HUES48 (cell line): Measurements from ENCODE around the gene POLDIP3.
"Not testable (repeated sequence)": the region's sequence is repeated elsewhere in the genome, so short reads cannot be mapped to it uniquely, and the experiment has no call there.

ENCODE experiments used
- H3K27ac ChIP-seq: one replicate; pipeline ENCODE4 v1.7.0; 2013; ENCODE audit warnings: low read depth, low read length, inconsistent platforms
- H3K27me3 ChIP-seq: 2 replicates; pipeline ENCODE4 v1.6.1; 2013; ENCODE audit warnings: mild to moderate bottlenecking, low read length; ENCODE audit not compliant: control insufficient read depth, insufficient read depth
- H3K36me3 ChIP-seq: 2 replicates; pipeline ENCODE4 v1.6.1; 2013; ENCODE audit warnings: low read length; ENCODE audit not compliant: control insufficient read depth, insufficient read depth
- H3K4me1 ChIP-seq: 2 replicates; pipeline ENCODE4 v1.6.1; 2013; ENCODE audit warnings: mild to moderate bottlenecking, low read length; ENCODE audit not compliant: control insufficient read depth, insufficient read depth
- H3K4me3 ChIP-seq: 2 replicates; pipeline ENCODE4 v1.5.1; 2013; ENCODE audit warnings: mild to moderate bottlenecking, low read depth, low read length
- H3K9ac ChIP-seq: 2 replicates; pipeline ENCODE4 v1.6.1; 2013; ENCODE audit warnings: mild to moderate bottlenecking, low read depth, low read length, moderate library complexity
- H3K9me3 ChIP-seq: 2 replicates; pipeline ENCODE4 v1.6.1; 2013; ENCODE audit warnings: low read length; ENCODE audit not compliant: control insufficient read depth, insufficient read depth

Gene POLDIP3

DNA sequence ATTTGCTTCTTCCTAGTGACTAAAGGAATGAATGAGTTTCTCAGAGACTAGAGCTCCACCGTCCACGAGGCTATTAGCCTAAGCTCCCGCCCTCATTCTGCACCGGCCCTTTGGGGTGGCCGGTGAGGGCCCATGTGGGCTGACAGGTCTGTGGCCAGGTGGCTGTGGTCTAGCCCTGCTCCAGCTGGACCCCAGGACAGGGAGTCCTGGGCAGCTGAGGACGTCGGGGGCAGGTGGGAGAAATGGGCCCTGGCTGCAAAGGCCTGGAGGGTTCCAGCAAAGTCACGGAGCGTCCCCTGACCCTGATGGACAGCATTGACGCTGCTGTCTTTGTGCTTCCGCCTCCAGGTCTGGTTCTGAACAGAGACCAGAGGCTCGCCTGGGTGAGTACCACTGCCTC lies 48.7 kb downstream of the POLDIP3 start:
- Histone ChIP-seq H3K27me3 (no peaks in the 10 kb centered on the region), H3K4me1 (no peaks in the 10 kb centered on the region; the same call in 1 of the 2 replicates), H3K36me3 (no peaks in the 10 kb centered on the region), H3K9me3 (no peaks in the 10 kb centered on the region), H3K27ac (no peak overlapping the region), H3K4me3 (no peak overlapping the region), H3K9ac (no peak overlapping the region)

DNA sequence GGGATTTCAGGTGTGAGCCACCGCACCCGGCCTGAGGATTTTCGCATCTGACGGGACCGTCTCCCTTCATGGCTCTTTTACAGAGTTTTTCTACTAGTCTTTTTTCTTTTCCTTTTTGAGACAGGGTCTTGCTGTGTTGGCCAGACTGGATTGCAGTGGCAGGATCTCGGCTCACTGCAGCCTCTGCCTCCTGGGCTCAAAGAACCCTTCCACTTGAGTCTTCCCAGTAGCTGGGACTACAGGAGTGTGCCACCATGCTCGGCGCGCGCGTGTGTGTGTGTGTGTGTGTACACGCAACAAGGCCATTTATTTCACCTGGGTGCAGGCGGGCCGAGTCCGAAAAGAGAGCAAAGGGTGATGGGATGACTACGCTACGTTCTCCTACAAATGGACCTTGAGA lies 50.0 kb downstream of the POLDIP3 start:
- H3K27me3 ChIP-seq, result no peaks in the 10 kb centered on the region; the same call in 1 of the 2 replicates
- no peaks in the 10 kb centered on the region for H3K36me3 ChIP-seq
- no peak overlapping the region for H3K9ac ChIP-seq
- H3K9me3 ChIP-seq, result no peaks in the 10 kb centered on the region
- H3K4me1 ChIP-seq, result no peaks in the 10 kb centered on the region; the same call in 1 of the 2 replicates
- no peak overlapping the region for H3K4me3 ChIP-seq
- no peak overlapping the region for H3K27ac ChIP-seq

DNA sequence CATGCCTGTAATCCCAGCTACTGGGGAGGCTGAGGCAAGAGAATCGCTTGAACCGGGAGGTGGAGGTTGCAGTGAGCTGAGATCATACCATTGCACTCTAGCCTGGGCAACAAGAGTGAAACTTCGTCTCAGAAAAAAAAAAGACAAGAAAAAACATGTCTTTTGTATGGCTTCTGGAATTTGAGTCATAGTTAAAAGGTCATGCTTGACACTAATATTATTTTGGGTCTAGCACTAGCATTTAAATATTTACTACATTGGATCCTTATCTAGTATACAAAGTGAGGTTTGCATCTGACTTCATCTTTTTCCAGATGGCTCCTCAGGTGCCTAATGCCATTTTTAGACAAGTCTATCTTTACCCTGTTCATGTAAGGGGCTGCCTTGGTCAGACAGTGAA lies 50.7 kb downstream of the POLDIP3 start:
- not testable (repeated sequence) for H3K9ac ChIP-seq, H3K4me1 ChIP-seq, H3K36me3 ChIP-seq, H3K27ac ChIP-seq, H3K27me3 ChIP-seq, H3K4me3 ChIP-seq, H3K9me3 ChIP-seq

DNA sequence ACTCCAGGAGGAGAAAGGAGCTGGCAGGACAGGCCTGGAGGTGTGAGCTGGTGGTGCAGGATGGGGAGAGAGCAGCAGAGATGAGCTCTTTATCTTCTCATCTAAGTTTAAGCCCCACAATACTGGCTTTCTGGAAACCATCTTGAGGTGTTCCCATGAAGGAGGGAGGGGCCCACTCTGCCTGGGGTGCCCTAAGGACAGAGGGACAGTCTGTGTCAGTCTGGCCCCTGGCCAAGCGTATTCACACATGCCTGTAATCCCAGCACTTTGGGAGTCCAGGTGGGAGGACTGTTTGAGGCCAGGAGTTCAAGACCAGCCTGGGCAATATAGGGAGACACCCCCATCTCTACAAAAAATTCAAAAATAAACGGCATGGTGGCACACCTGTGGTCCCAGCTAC lies 52.0 kb downstream of the POLDIP3 start:
- H3K36me3 ChIP-seq, result no peaks in the 10 kb centered on the region
- H3K27ac ChIP-seq, result no peak overlapping the region
- H3K27me3 ChIP-seq, result no peaks in the 10 kb centered on the region; the same call in 1 of the 2 replicates
- no peaks in the 10 kb centered on the region for H3K9me3 ChIP-seq
- H3K4me1 ChIP-seq, result no peaks in the 10 kb centered on the region; the same call in 1 of the 2 replicates
- H3K4me3 ChIP-seq, result no peak overlapping the region
- H3K9ac ChIP-seq, result no peak overlapping the region

DNA sequence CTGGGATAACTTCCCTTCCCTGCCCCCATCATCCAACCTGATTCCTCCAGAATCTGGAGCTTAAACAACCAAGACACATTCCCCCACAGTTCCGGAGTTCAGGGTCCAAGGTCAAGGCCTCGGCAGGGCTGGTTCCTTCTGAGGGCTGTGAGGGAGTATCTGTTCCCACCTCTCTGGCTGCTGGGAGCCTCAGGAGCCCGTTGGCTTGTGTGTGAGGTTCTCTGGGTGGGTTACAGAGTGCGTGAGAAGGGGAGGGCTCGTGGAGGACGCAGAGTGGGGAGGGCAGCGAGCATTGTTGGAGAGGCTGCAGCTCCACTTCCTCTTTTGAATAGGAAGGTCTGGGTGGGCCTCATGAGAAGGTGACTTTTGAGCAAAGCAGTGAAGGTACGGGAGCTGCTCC lies 52.4 kb downstream of the POLDIP3 start:
- Histone ChIP-seq H3K27ac (no peak overlapping the region), H3K4me1 (no peaks in the 10 kb centered on the region; the same call in 1 of the 2 replicates), H3K4me3 (no peak overlapping the region), H3K27me3 (no peaks in the 10 kb centered on the region; the same call in 1 of the 2 replicates), H3K9me3 (no peaks in the 10 kb centered on the region), H3K9ac (no peak overlapping the region), H3K36me3 (no peaks in the 10 kb centered on the region)

DNA sequence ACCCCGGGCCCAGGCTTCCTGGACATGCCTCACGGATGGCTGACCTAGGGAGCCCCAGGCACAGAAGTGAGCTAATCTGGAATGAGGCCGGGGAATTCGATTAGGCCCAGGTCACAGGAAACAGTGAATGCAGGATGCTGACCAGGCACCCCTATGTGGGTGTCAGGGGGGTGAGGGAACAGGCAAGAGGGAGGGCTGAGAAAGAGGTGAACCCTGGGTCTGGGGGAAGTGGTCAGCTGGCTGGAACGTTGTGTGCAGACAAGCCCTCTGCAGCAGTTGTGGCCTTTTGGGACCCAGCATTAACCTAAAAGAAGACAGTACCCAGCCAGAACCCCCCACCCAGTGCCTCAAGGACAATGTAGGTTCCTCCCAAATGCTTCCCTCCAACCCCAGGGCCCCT lies 52.8 kb downstream of the POLDIP3 start:
- Histone ChIP-seq H3K4me3 (no peak overlapping the region), H3K36me3 (no peaks in the 10 kb centered on the region), H3K27ac (no peak overlapping the region), H3K4me1 (no peaks in the 10 kb centered on the region; the same call in 1 of the 2 replicates), H3K9ac (no peak overlapping the region), H3K9me3 (no peaks in the 10 kb centered on the region), H3K27me3 (no peaks in the 10 kb centered on the region; the same call in 1 of the 2 replicates)

DNA sequence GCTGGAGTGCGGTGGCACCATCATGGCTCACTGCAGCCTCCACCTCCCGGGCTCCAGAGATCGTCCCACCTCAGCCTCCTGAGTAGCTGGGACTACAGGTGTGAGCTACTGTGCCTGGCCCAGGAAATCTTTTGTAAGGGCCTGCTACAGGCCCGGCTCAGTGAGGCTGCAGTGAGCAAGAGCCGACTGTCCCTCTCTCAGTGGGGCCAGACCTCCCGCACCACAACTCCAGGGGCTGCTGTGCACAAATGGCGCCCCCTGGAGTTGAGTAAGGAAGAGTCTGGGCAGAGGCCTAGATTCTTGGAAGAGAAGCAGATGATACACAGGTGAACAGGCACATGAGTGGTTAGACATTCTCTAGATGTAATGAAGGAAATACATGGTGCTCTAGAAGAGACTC lies 53.9 kb downstream of the POLDIP3 start:
- Histone ChIP-seq H3K27me3 (no peaks in the 10 kb centered on the region; the same call in 1 of the 2 replicates), H3K27ac (no peak overlapping the region), H3K9ac (no peak overlapping the region), H3K4me3 (no peak overlapping the region), H3K9me3 (no peaks in the 10 kb centered on the region), H3K36me3 (no peaks in the 10 kb centered on the region), H3K4me1 (no peaks in the 10 kb centered on the region; the same call in 1 of the 2 replicates)

DNA sequence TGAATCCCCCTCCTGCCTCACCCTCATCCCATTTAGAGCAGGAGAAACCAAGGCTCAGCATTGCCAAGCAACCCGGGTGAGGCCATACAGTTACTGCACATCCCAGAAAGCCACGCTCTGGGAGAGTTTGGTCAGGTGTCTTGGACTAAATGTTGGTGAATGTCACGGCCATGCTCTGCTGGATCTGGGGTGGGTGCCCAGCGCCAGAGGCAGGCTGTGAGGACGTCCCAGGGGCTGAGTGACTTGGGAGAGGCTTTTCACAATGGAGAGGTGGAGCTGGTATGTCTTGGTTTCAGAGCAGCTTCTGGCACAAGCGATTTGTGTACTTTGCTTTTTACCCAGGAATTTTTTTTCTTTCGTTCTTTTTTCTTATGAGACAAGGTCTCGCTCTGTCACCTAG lies 54.3 kb downstream of the POLDIP3 start:
- no peaks in the 10 kb centered on the region; the same call in 1 of the 2 replicates for H3K4me1 ChIP-seq
- no peaks in the 10 kb centered on the region for H3K9me3 ChIP-seq
- no peaks in the 10 kb centered on the region for H3K36me3 ChIP-seq
- no peaks in the 10 kb centered on the region; the same call in 1 of the 2 replicates for H3K27me3 ChIP-seq
- H3K9ac ChIP-seq, result no peak overlapping the region
- no peak overlapping the region for H3K27ac ChIP-seq
- no peak overlapping the region for H3K4me3 ChIP-seq

DNA sequence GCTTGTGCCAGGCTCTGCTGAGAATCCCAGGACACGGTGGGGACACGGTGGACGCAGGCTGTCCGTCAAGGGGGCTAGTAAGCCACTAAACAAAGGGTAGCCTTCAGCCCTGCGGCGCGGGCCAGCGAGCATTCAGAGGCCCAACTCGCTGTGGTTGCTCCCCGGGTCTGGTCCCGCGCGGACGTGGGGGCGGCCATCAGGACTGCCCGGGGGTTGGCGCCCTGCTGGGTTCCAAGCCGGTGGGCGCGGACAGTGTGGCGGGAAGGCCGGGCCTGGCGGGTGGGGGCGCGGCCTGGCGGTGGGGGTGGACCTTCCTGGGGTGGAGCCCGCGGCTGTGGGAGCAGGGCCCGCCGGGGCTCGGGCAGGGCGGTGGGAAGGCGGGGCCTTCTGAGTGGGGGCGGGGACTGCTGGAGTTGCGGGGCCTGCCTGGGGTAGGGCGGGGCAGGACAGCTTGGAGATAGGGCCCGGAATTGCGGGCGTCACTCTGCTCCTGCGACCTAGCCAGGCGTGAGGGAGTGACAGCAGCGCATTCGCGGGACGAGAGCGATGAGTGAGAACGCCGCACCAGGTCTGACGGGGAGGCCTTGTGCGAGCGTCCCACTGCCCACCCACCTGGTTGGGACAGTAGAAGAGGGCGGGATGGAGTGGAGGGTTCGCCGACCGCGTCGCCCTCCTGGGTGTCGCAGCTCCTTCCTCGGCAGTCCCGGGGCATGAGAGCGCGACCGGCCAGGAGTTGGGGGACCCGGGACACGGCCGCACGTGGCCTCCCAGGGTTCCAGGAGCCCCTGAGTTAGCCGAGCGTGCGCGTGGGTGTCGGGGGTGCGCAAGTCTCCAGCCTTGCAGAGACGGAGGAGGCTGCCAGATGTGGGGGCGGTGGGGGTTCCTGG lies 61.0 kb downstream of the POLDIP3 start, which contains the start of gene SERHL2:
TSS of gene SERHL2 (plus strand) at position 482 of the 887 bp plus-strand sequence. CDS start at position 547, 65 bp downstream.
- Histone ChIP-seq H3K4me1 (peaks cover 8% of the 10 kb centered on the region; the same call in 1 of the 2 replicates), H3K4me3 (peak within 1 kb of the TSS; percentile 79), H3K36me3 (no peaks in the 10 kb centered on the region), H3K9me3 (peaks cover 6% of the 10 kb centered on the region; the same call in 1 of the 2 replicates), H3K27ac (no peak within 1 kb of the TSS), H3K9ac (peak within 1 kb of the TSS; percentile 63; the same call in 1 of the 2 replicates), H3K27me3 (peaks cover 10% of the 10 kb centered on the region)

DNA sequence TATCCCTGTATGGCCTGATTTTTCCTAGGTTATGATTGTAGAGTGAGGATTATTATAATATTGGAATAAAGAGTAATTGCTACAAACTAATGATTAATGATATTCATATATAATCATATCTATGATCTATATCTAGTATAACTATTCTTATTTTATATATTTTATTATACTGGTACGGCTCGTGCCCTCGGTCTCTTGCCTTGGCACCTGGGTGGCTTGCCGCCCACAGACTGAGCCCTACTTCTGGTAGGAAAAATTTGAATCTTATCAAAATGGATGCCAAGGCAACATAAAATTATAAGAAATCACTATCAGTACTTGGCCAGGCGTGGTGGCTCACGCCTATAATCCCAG lies 62.4 kb downstream of the POLDIP3 start:
- H3K27ac ChIP-seq, H3K4me1 ChIP-seq, H3K4me3 ChIP-seq, H3K9ac ChIP-seq, H3K36me3 ChIP-seq, H3K9me3 ChIP-seq: not testable (repeated sequence)
- H3K27me3 ChIP-seq, result peaks cover 10% of the 10 kb centered on the region

DNA sequence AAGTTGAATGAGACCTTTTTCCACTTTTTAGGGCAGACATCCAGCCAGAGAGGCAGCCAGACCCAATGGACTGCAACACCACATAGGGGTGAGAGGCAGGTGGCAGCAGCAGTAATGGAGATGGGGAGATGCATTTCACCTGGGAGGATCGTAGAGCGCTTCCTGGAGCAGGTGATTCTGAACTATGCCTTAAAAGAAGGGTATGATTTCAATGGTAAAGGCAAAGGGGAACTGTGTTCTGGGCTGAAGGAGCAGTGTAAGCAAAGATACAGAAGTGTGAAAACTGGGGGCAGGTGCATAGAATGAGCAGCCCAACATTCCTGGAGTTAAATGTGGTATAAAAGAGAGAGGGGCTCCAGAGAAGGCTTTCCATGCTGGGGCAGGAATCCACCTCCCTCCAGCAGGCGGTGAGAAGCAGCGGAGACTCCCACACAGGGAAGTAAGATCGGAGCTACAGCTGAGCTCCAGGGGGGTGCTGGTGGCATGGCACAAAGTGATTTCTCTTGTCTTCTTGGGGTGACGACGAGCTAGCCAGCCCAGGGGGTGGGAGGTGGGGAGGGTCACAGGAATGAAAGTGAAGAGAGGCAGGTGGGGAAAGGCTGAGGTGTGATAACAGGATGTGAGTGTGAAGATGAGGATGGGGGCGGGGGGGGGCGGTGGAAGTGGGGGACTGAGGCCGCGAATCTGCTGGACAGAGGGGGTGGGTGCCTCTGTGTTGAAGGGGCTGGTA lies 65.2 kb downstream of the POLDIP3 start:
- H3K27ac ChIP-seq, result no peak overlapping the region
- H3K4me1 ChIP-seq, result peaks cover 8% of the 10 kb centered on the region; the same call in 1 of the 2 replicates

More for the DNA sequence above, 65.2 kb downstream of the POLDIP3 start:
- H3K9me3 ChIP-seq, result peaks cover 6% of the 10 kb centered on the region; the same call in 1 of the 2 replicates
- H3K27me3 ChIP-seq, result peaks cover 10% of the 10 kb centered on the region
- H3K9ac ChIP-seq, result no peak overlapping the region
- H3K4me3 ChIP-seq, result no peak overlapping the region
- no peaks in the 10 kb centered on the region for H3K36me3 ChIP-seq
